Measurements from ENCODE around the gene RIPOR2.

Gene RIPOR2

GRCh38 chr6:24780206-24780605 lies 155.6 kb downstream of the RIPOR2 start:
- no peaks in the 10 kb centered on the region for H3K27me3 ChIP-seq (replicated peaks in 2 of 5; ENCODE audit: control insufficient read depth in 4 of 5, insufficient read depth in 5 of 5, low read length in 4 of 5)
- peaks cover 3 to 28% (median 16%) of the 10 kb centered on the region in 4 experiments for H3K4me1 ChIP-seq (ENCODE audit: control extremely low read depth in 1 of 4, control insufficient read depth in 4 of 4, insufficient read depth in 4 of 4, low read length in 3 of 4)
- H3K9me3 ChIP-seq (ENCODE audit: control extremely low read depth in 1 of 5, control insufficient read depth in 4 of 5, insufficient read depth in 2 of 5, low read depth in 1 of 5, low read length in 4 of 5), result no peaks in the 10 kb centered on the region
- DNase-seq, result no peak
- ChIA-PET CTCF (no interaction called here), POLR2A (no interaction called here)
- no peak overlapping the region for H3K27ac ChIP-seq (ENCODE audit: insufficient read depth in 1 of 2, low read depth in 1 of 2, low read length in 2 of 2, poor library complexity in 1 of 2, severe bottlenecking in 2 of 2)
- no CpG with 5 or more reads among the region's 4 CpGs for WGBS (ENCODE audit: insufficient coverage)
- peaks cover 7 to 57% (median 20%) of the 10 kb centered on the region in 4 experiments for H3K36me3 ChIP-seq (ENCODE audit: control insufficient read depth in 4 of 4, insufficient read depth in 4 of 4, low read length in 3 of 4)
- no peak overlapping the region for H3K4me3 ChIP-seq (ENCODE audit: control insufficient read depth in 1 of 7, extremely low read depth in 1 of 7, insufficient read depth in 4 of 7, low read depth in 2 of 7, low read length in 6 of 7)

- H3K9me3 ChIP-seq (ENCODE audit: control extremely low read depth in 1 of 5, control insufficient read depth in 4 of 5, insufficient read depth in 2 of 5, low read depth in 1 of 5, low read length in 4 of 5), result no peaks in the 10 kb centered on the region
- no peaks in the 10 kb centered on the region for H3K27me3 ChIP-seq (replicated peaks in 2 of 5; ENCODE audit: control insufficient read depth in 4 of 5, insufficient read depth in 5 of 5, low read length in 4 of 5)
- CTCF ChIA-PET, result interaction anchor here (1.0 to 1.1 kb wide), 2 partner anchors 16 to 27 kb away, joined by 3 to 4 read pairs; no protein-coding TSS in a partner anchor
- DNase-seq, result no peak
- peaks cover 3 to 32% (median 17%) of the 10 kb centered on the region in 4 experiments for H3K4me1 ChIP-seq (ENCODE audit: control extremely low read depth in 1 of 4, control insufficient read depth in 4 of 4, insufficient read depth in 4 of 4, low read length in 3 of 4)
- 100% methylated on average over 2 of the region's 3 CpGs for WGBS (ENCODE audit: insufficient coverage)
- H3K27ac ChIP-seq (ENCODE audit: insufficient read depth in 1 of 2, low read depth in 1 of 2, low read length in 2 of 2, poor library complexity in 1 of 2, severe bottlenecking in 2 of 2), result peak overlapping the region in 1 of 2 experiments; percentile 31
- POLR2A ChIA-PET, result no interaction called here
- peaks cover 7 to 51% (median 17%) of the 10 kb centered on the region in 4 experiments for H3K36me3 ChIP-seq (ENCODE audit: control insufficient read depth in 4 of 4, insufficient read depth in 4 of 4, low read length in 3 of 4)
- no peak overlapping the region for H3K4me3 ChIP-seq (ENCODE audit: control insufficient read depth in 1 of 7, extremely low read depth in 1 of 7, insufficient read depth in 4 of 7, low read depth in 2 of 7, low read length in 6 of 7)
Observed at GRCh38 chr6:24779416-24780016, 156.2 kb downstream of the RIPOR2 start.

GRCh38 chr6:24778878-24779277 lies 156.9 kb downstream of the RIPOR2 start:
- POLR2A ChIA-PET, result no interaction called here
- DNase-seq, result no peak
- CTCF ChIA-PET, result interaction anchor here (1.0 to 1.3 kb wide), 3 partner anchors 11 to 28 kb away, joined by 3 to 4 read pairs (median 4); no protein-coding TSS in a partner anchor
- no peaks in the 10 kb centered on the region for H3K27me3 ChIP-seq (replicated peaks in 2 of 5; ENCODE audit: control insufficient read depth in 4 of 5, insufficient read depth in 5 of 5, low read length in 4 of 5)
- H3K27ac ChIP-seq (ENCODE audit: insufficient read depth in 1 of 2, low read depth in 1 of 2, low read length in 2 of 2, poor library complexity in 1 of 2, severe bottlenecking in 2 of 2), result no peak overlapping the region
- no peak overlapping the region for H3K4me3 ChIP-seq (ENCODE audit: control insufficient read depth in 1 of 7, extremely low read depth in 1 of 7, insufficient read depth in 4 of 7, low read depth in 2 of 7, low read length in 6 of 7)
- peaks cover 7 to 36% (median 21%) of the 10 kb centered on the region in 4 experiments for H3K4me1 ChIP-seq (ENCODE audit: control extremely low read depth in 1 of 4, control insufficient read depth in 4 of 4, insufficient read depth in 4 of 4, low read length in 3 of 4)
- H3K36me3 ChIP-seq (ENCODE audit: control insufficient read depth in 4 of 4, insufficient read depth in 4 of 4, low read length in 3 of 4), result peaks cover 7 to 45% (median 12%) of the 10 kb centered on the region in 4 experiments
- no peaks in the 10 kb centered on the region for H3K9me3 ChIP-seq (ENCODE audit: control extremely low read depth in 1 of 5, control insufficient read depth in 4 of 5, insufficient read depth in 2 of 5, low read depth in 1 of 5, low read length in 4 of 5)

GRCh38 chr6:24778121-24778520 lies 157.6 kb downstream of the RIPOR2 start:
- CTCF ChIA-PET, result interaction anchor here (1.0 to 1.3 kb wide), 2 partner anchors 12 to 17 kb away, joined by 3 to 4 read pairs; no protein-coding TSS in a partner anchor
- Histone ChIP-seq H3K27ac (ENCODE audit: insufficient read depth in 1 of 2, low read depth in 1 of 2, low read length in 2 of 2, poor library complexity in 1 of 2, severe bottlenecking in 2 of 2) (no peak overlapping the region), H3K9me3 (ENCODE audit: control extremely low read depth in 1 of 5, control insufficient read depth in 4 of 5, insufficient read depth in 2 of 5, low read depth in 1 of 5, low read length in 4 of 5) (no peaks in the 10 kb centered on the region), H3K4me1 (ENCODE audit: control extremely low read depth in 1 of 4, control insufficient read depth in 4 of 4, insufficient read depth in 4 of 4, low read length in 3 of 4) (peaks cover 7 to 36% (median 21%) of the 10 kb centered on the region in 4 experiments), H3K4me3 (ENCODE audit: control insufficient read depth in 1 of 7, extremely low read depth in 1 of 7, insufficient read depth in 4 of 7, low read depth in 2 of 7, low read length in 6 of 7) (peak overlapping the region in 1 of 7 experiments; percentile 8), H3K36me3 (ENCODE audit: control insufficient read depth in 4 of 4, insufficient read depth in 4 of 4, low read length in 3 of 4) (peaks cover 7 to 39% (median 12%) of the 10 kb centered on the region in 4 experiments), H3K27me3 (replicated peaks in 2 of 5; ENCODE audit: control insufficient read depth in 4 of 5, insufficient read depth in 5 of 5, low read length in 4 of 5) (no peaks in the 10 kb centered on the region)
- POLR2A ChIA-PET, result no interaction called here
- no peak for DNase-seq
- WGBS (ENCODE audit: insufficient coverage), result 33% methylated on average over 1 of the region's 1 CpG

GRCh38 chr6:24777227-24777626 lies 158.5 kb downstream of the RIPOR2 start:
- ChIA-PET CTCF (interaction anchor here (1.0 to 1.3 kb wide), 3 partner anchors 10 to 13 kb away, joined by 3 to 4 read pairs (median 4); no protein-coding TSS in a partner anchor), POLR2A (no interaction called here)
- WGBS (ENCODE audit: insufficient coverage), result no CpG with 5 or more reads among the region's 1 CpG
- Histone ChIP-seq H3K27ac (ENCODE audit: insufficient read depth in 1 of 2, low read depth in 1 of 2, low read length in 2 of 2, poor library complexity in 1 of 2, severe bottlenecking in 2 of 2) (peak overlapping the region in 1 of 2 experiments; percentile 14), H3K4me1 (ENCODE audit: control extremely low read depth in 1 of 4, control insufficient read depth in 4 of 4, insufficient read depth in 4 of 4, low read length in 3 of 4) (peaks cover 7 to 36% (median 21%) of the 10 kb centered on the region in 4 experiments), H3K9me3 (ENCODE audit: control extremely low read depth in 1 of 5, control insufficient read depth in 4 of 5, insufficient read depth in 2 of 5, low read depth in 1 of 5, low read length in 4 of 5) (no peaks in the 10 kb centered on the region), H3K27me3 (replicated peaks in 2 of 5; ENCODE audit: control insufficient read depth in 4 of 5, insufficient read depth in 5 of 5, low read length in 4 of 5) (no peaks in the 10 kb centered on the region), H3K4me3 (ENCODE audit: control insufficient read depth in 1 of 7, extremely low read depth in 1 of 7, insufficient read depth in 4 of 7, low read depth in 2 of 7, low read length in 6 of 7) (peak overlapping the region in 1 of 7 experiments; percentile 100), H3K36me3 (ENCODE audit: control insufficient read depth in 4 of 4, insufficient read depth in 4 of 4, low read length in 3 of 4) (peaks cover 6 to 31% (median 9%) of the 10 kb centered on the region in 4 experiments)
- DNase-seq, result no peak

GRCh38 chr6:24775520-24776058 lies 160.2 kb downstream of the RIPOR2 start:
- POLR2A ChIA-PET, result interaction anchor here (0.7 kb wide), 1 partner anchor 56 kb away, joined by 3 read pairs; the partner anchor contains the start of gene C6orf62
- peaks cover 7 to 36% (median 21%) of the 10 kb centered on the region in 4 experiments for H3K4me1 ChIP-seq (ENCODE audit: control extremely low read depth in 1 of 4, control insufficient read depth in 4 of 4, insufficient read depth in 4 of 4, low read length in 3 of 4)
- 11% methylated on average over 16 of the region's 20 CpGs for WGBS (ENCODE audit: insufficient coverage)
- CTCF ChIA-PET, result interaction anchor here (1.2 to 1.7 kb wide), 3 partner anchors 15 to 47 kb away, joined by 3 to 4 read pairs (median 3); no protein-coding TSS in a partner anchor
- H3K27ac ChIP-seq (ENCODE audit: insufficient read depth in 1 of 2, low read depth in 1 of 2, low read length in 2 of 2, poor library complexity in 1 of 2, severe bottlenecking in 2 of 2), result peak overlapping the region in 1 of 2 experiments; percentile 91
- peak overlapping the region; percentile 94 to 100 (median 100) for H3K4me3 ChIP-seq (ENCODE audit: control insufficient read depth in 1 of 7, extremely low read depth in 1 of 7, insufficient read depth in 4 of 7, low read depth in 2 of 7, low read length in 6 of 7)
- peak; percentile 22 to 64 (median 54) for DNase-seq
- no peaks in the 10 kb centered on the region for H3K27me3 ChIP-seq (replicated peaks in 2 of 5; ENCODE audit: control insufficient read depth in 4 of 5, insufficient read depth in 5 of 5, low read length in 4 of 5)
- H3K36me3 ChIP-seq (ENCODE audit: control insufficient read depth in 4 of 4, insufficient read depth in 4 of 4, low read length in 3 of 4), result peaks cover 0 to 19% (median 7%) of the 10 kb centered on the region in 4 experiments
- H3K9me3 ChIP-seq (ENCODE audit: control extremely low read depth in 1 of 5, control insufficient read depth in 4 of 5, insufficient read depth in 2 of 5, low read depth in 1 of 5, low read length in 4 of 5), result no peaks in the 10 kb centered on the region

Measured in common myeloid progenitor, CD34-positive (primary cell).